ENCODE results near the gene CTTNBP2NL.

Gene CTTNBP2NL

DNA sequence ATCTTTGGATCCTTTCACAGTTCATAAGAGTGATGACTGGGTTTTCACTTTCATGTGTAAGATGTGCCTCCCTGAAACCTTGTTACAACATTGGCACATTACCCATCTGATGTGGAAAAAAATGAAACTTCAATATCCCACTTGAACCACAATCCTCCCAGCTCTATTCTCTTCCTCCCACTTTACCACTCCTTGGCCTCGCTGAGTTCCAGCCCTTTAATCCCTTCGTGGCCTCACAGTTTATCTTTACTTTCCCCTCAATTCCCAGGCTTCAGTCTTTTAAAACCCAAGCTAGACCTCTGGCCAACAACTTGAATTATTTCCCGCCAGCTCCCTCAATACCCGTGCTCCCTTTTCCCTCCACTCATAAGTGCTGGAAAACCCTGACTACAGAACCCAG lies 25.0 kb upstream of the CTTNBP2NL start:
- TF ChIP-seq POLR2A (IDR thresholded peaks at IDR 0.05; ENCODE audit: low read depth, low read length) (no peak), TAF1 (IDR thresholded peaks at IDR 0.05; ENCODE audit: borderline replicate concordance, low read depth, low read length) (no peak), POLR2AphosphoS5 (IDR thresholded peaks at IDR 0.05; ENCODE audit: low read depth, low read length) (no peak)
- no peak for DNase-seq (ENCODE audit: insufficient read length)
- FAIRE-seq, result no peak

DNA sequence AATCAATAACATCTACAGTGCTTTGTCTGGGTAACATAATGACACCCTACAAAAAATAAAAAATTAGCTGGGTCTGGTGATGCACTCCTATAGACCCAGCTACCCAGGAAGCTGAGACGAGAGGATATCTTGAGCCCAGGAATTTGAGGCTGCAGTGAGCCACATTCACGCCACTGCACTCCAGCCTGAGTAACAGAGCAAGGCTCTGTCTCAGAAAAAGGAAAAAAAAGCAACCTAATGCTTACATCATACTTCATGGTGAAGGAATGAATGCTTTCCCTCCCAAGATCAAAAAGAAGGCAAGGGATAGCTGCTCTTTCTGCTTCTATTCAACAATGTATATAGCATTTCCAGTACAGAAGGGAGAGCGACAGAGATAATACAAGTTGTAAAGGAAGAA lies 24.2 kb upstream of the CTTNBP2NL start:
- FAIRE-seq (no peak), DNase-seq (ENCODE audit: insufficient read length) (no peak)
- no peak for TF ChIP-seq TAF1 (IDR thresholded peaks at IDR 0.05; ENCODE audit: borderline replicate concordance, low read depth, low read length)

DNA sequence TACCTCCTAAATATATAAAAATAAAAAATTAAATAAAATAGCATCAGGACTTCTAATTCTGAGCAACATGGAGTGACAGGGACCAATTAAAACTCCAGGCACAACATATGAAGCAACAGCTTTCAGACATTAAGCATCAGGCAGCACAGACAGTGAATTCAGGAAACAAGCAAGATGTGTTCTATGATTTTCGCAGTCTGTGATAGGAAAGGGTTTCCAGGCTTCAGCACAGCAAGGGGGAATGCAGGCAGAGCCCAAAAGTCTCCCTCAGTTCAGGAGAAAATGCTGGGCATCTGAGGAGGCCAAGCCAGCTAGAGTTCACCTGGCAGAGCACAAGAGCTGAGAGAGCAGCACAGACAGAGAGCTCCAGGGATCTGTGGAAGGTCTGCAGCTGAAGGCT lies 22.2 kb upstream of the CTTNBP2NL start:
- no peak for TF ChIP-seq POLR2AphosphoS5 (IDR thresholded peaks at IDR 0.05; ENCODE audit: low read depth, low read length)
- no peak for TF ChIP-seq POLR2A (IDR thresholded peaks at IDR 0.05; ENCODE audit: low read depth, low read length)
- TF ChIP-seq TAF1 (IDR thresholded peaks at IDR 0.05; ENCODE audit: borderline replicate concordance, low read depth, low read length), result no peak
- DNase-seq (ENCODE audit: insufficient read length) (no peak), FAIRE-seq (no peak)

DNA sequence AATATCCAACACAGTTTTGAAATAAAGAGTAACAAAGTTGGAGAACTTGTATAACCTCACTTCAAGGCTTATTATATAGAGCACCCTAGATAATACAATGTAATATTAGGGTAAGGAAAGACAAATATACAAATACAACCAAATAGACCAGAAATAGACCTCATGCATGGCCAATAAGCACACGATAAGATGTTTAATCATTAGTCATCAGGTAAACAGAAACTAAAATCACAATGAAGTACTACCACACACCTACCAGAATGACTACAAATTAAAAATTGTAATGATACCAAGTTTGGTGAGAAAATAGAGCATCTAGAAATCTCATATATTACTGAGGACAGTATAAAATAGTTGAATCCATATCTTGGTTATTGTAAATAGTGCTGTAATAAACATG lies 20.3 kb upstream of the CTTNBP2NL start:
- no peak for DNase-seq (ENCODE audit: insufficient read length)
- TF ChIP-seq POLR2AphosphoS5 (IDR thresholded peaks at IDR 0.05; ENCODE audit: low read depth, low read length) (no peak), POLR2A (IDR thresholded peaks at IDR 0.05; ENCODE audit: low read depth, low read length) (no peak), TAF1 (IDR thresholded peaks at IDR 0.05; ENCODE audit: borderline replicate concordance, low read depth, low read length) (no peak)
- no peak for FAIRE-seq

DNA sequence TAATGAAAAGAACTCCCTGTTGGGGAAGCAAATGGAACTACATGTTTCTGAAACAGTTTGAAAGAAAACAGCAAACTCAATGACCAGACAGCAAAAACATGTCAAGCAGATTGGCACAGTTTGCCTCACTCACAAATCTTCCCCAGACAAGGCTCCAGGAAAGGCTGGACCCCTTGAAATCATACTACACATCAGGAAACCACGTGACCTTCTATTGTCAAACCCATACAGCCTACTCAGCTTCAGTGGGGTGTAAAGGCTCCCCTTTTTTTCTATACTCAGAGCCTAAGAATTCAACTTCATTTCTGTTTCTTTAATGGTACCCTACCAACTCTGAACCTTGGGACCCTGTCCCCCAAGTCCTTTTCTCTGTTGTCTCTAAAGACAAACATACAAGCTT lies 15.7 kb upstream of the CTTNBP2NL start:
- DNase-seq (ENCODE audit: insufficient read length) (no peak), FAIRE-seq (no peak)

DNA sequence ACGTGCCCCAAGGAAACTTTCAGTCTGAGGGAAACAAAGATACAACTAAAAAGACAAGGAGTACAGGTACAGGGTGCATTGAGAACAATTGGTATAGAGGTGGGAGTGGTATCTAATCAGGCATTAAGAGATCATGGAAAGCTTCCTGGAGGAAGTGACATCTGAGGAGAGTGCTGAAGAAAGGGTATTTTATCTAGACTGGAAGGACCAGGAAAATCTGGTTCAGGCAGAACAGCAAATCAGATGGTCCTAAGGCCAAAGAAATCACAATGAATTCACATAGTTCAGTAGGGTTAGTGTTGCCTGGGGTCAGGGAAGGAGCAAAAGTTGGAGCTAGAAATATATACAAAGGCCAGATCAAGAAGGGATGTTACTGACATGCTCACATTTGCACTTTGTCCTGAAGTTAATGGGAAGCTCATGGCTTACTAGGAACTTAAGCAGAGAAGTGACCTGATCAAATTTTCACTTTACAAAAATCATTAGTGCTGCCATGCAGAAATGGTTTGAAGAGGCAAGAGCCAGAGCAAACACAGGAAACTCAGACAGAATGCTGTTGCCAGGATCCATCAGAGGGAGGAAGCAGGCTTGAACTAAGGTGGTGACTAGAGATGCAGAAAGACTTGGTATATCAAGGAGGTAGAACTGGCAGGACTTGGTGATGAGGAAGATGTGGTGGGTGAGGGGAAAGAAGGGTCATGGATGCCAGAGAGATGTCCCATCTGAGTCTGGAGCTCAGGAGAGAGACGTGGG lies 14.5 kb upstream of the CTTNBP2NL start:
- FAIRE-seq (no peak), DNase-seq (ENCODE audit: insufficient read length) (no peak)
- no peak for TF ChIP-seq POLR2A (IDR thresholded peaks at IDR 0.05; ENCODE audit: low read depth, low read length)
- no peak for TF ChIP-seq TAF1 (IDR thresholded peaks at IDR 0.05; ENCODE audit: borderline replicate concordance, low read depth, low read length)
- TF ChIP-seq POLR2AphosphoS5 (IDR thresholded peaks at IDR 0.05; ENCODE audit: low read depth, low read length), result no peak

More for the DNA sequence above, 15.7 kb upstream of the CTTNBP2NL start:
- TF ChIP-seq POLR2A (IDR thresholded peaks at IDR 0.05; ENCODE audit: low read depth, low read length) (no peak), TAF1 (IDR thresholded peaks at IDR 0.05; ENCODE audit: borderline replicate concordance, low read depth, low read length) (no peak), POLR2AphosphoS5 (IDR thresholded peaks at IDR 0.05; ENCODE audit: low read depth, low read length) (no peak)

DNA sequence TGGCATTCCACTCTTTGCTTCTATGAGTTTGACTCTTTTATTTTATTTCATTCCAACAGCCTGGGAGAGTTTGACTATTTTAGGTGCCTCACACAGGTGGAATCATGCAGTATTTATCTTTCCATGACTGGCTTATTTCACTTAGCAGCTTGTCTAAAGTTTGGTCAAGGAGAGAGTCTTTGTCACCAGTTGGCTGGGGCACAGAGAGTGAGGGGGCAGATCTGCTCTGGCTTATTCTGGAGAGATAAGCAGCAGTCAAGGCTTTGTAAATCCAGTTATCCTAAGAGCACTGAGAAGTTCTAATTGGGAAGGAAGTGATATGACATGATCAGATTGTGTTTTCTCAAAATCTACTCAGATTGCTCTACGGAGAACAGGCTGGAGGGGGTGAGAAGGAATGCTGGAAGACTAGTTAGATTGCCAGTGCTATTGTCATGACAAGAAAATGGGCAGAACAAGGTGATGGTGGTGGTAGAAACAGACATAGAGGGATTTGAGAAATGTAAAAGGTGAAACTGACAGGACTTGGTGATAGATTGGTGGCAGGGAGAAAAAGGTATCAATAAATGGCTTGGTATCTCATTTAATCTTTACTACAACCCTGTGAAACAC lies 12.1 kb upstream of the CTTNBP2NL start:
- FAIRE-seq (no peak), DNase-seq (ENCODE audit: insufficient read length) (no peak)
- TF ChIP-seq TAF1 (IDR thresholded peaks at IDR 0.05; ENCODE audit: borderline replicate concordance, low read depth, low read length) (no peak), POLR2AphosphoS5 (IDR thresholded peaks at IDR 0.05; ENCODE audit: low read depth, low read length) (no peak), POLR2A (IDR thresholded peaks at IDR 0.05; ENCODE audit: low read depth, low read length) (no peak)

DNA sequence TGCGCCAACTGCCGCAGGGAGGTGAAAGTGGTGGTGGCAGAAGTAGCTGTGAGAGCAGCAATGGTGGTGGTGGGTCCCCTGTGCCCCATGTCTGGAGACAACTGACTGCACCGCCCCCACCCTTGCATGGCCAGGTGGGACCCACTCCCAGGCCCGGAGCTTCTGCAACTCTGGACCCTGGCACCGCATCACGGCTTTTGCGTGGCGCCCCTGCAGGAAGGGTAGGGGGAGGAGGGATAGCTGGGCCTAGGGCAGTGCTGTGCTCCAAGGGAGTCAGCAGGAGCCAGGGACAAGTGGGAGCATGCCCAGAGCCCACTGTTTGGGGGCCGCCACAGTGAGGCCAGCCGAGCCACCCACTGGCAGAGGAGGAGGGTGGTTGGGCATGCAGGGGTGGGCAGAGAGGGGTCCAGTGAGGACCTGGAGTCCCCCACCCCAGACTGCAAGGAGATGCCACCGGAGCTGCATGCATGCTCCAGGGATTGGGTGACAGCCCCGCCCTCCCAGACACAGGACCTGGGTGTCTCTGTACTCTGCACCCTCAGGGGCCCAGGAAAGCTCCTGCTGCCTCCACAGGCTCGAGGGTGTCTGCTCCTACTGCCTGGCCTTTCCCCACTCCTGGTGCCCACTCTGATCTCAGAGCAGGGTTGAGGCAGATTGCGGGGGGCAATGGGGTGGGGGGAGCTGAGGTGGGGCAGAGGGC lies 9.8 kb upstream of the CTTNBP2NL start:
- DNase-seq (ENCODE audit: insufficient read length) (no peak), FAIRE-seq (no peak)
- TF ChIP-seq POLR2A (IDR thresholded peaks at IDR 0.05; ENCODE audit: low read depth, low read length), result no peak
- TF ChIP-seq POLR2AphosphoS5 (IDR thresholded peaks at IDR 0.05; ENCODE audit: low read depth, low read length), result no peak
- no peak for TF ChIP-seq TAF1 (IDR thresholded peaks at IDR 0.05; ENCODE audit: borderline replicate concordance, low read depth, low read length)

DNA sequence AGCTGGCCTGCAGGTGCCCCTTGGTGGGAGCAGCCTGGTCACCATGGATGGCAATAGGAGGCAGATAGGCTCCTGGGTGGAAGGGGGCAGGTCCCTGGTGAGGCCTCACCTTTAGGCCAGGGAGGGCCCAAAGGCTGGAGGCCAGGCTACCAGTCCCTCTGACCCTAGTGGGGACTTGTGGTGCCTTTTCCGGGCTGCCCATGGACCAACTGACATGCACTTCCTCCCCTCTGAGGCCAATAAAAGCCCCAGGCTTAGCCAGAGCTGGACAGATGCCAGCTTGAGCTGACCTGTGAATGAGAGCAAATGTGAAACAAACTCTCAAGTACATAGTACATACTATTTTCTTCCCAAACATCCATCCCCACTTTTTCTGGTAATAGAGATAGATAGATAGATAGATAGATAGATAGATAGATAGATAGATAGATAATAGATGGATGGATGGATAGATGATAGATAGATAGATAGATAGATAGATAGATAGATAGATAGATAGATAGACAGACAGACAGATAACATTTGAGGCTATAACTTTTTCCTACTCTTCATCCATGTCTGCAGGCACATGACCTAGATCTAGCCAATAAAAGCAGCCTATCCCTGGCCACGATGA lies 9.2 kb upstream of the CTTNBP2NL start:
- no peak for DNase-seq (ENCODE audit: insufficient read length)
- no peak for FAIRE-seq
- TF ChIP-seq POLR2A (IDR thresholded peaks at IDR 0.05; ENCODE audit: low read depth, low read length), result no peak
- no peak for TF ChIP-seq POLR2AphosphoS5 (IDR thresholded peaks at IDR 0.05; ENCODE audit: low read depth, low read length)
- no peak for TF ChIP-seq TAF1 (IDR thresholded peaks at IDR 0.05; ENCODE audit: borderline replicate concordance, low read depth, low read length)

DNA sequence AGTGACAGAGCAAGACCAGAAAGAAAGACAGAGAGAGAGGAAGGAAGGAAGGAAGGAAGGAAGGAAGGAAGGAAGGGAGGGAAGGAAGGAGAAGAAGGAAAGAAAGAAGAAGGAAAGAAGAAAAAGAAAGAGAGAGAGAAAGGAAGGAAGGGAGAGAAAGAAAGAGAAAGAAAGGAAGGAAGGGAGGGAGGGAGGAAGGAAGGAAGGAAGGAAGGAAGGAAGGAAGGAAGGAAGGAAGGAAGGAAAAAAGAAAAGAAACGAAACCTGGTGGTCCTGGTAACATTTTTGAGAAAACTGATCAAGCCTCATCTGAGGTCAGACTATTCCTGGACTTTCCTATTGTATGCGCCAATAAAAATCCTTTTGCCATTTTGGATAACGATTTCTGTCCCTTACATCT lies 8.2 kb upstream of the CTTNBP2NL start:
- TF ChIP-seq TAF1 (IDR thresholded peaks at IDR 0.05; ENCODE audit: borderline replicate concordance, low read depth, low read length) (no peak), POLR2A (IDR thresholded peaks at IDR 0.05; ENCODE audit: low read depth, low read length) (no peak), POLR2AphosphoS5 (IDR thresholded peaks at IDR 0.05; ENCODE audit: low read depth, low read length) (no peak)
- FAIRE-seq, result no peak
- no peak for DNase-seq (ENCODE audit: insufficient read length)

DNA sequence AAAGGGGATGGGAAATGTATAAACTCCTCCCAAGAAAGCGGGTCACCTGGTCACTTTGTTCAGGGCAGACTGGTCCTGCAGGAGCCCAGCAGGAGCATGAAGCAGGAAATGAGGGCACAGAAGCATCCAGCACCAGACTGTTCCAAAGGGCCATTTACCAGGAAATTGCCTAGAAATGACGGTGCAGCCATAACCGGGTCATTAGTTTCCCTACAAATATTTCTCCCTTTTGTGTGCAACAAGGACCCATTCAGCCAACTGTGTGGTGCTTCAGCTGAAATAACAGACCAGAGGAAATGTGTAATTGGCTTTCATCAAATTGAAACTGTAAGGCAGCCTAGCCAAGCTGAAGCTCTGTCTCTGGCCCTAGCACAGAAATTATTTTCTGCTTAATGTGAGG lies 7.6 kb upstream of the CTTNBP2NL start:
- no peak for TF ChIP-seq POLR2AphosphoS5 (IDR thresholded peaks at IDR 0.05; ENCODE audit: low read depth, low read length)
- TF ChIP-seq TAF1 (IDR thresholded peaks at IDR 0.05; ENCODE audit: borderline replicate concordance, low read depth, low read length), result no peak
- TF ChIP-seq POLR2A (IDR thresholded peaks at IDR 0.05; ENCODE audit: low read depth, low read length), result no peak
- no peak for FAIRE-seq
- no peak for DNase-seq (ENCODE audit: insufficient read length)

All from GM12892 (cell line).